Dendritic cell treated with granulocyte-macrophage colony-stimulating factor and Interleukin-4, amounts not matched to agents 40 ng/mL and 50 ng/mL, for 4 days (primary cell): ENCODE measurements around the gene TRA2A.

ENCODE experiments used
- H3K27ac Mint-ChIP-seq: one replicate; pipeline ENCODE4 v1.8.0; 2022; ENCODE audit warnings: mild to moderate bottlenecking, mixed read lengths
- H3K27me3 Mint-ChIP-seq: one replicate; pipeline ENCODE4 v1.8.0; 2022; ENCODE audit warnings: mild to moderate bottlenecking, mixed read lengths
- H3K36me3 Mint-ChIP-seq: one replicate; pipeline ENCODE4 v1.8.0; 2022; ENCODE audit warnings: low read depth, mixed read lengths
- H3K4me1 Mint-ChIP-seq: one replicate; pipeline ENCODE4 v1.8.0; 2022; ENCODE audit warnings: low read depth, mixed read lengths
- H3K4me3 Mint-ChIP-seq: one replicate; pipeline ENCODE4 v1.8.0; 2022; ENCODE audit warnings: mild to moderate bottlenecking, moderate library complexity, mixed read lengths
- H3K9me3 Mint-ChIP-seq: one replicate; pipeline ENCODE4 v1.8.0; 2022; ENCODE audit warnings: mixed read lengths
- intact Hi-C: fragments of 100-400 bp; cut with micrococcal nuclease; formaldehyde crosslinking; loops from one replicate; pipeline ENCODE4 v1.15.0; 2022

The TRA2A gene

DNA sequence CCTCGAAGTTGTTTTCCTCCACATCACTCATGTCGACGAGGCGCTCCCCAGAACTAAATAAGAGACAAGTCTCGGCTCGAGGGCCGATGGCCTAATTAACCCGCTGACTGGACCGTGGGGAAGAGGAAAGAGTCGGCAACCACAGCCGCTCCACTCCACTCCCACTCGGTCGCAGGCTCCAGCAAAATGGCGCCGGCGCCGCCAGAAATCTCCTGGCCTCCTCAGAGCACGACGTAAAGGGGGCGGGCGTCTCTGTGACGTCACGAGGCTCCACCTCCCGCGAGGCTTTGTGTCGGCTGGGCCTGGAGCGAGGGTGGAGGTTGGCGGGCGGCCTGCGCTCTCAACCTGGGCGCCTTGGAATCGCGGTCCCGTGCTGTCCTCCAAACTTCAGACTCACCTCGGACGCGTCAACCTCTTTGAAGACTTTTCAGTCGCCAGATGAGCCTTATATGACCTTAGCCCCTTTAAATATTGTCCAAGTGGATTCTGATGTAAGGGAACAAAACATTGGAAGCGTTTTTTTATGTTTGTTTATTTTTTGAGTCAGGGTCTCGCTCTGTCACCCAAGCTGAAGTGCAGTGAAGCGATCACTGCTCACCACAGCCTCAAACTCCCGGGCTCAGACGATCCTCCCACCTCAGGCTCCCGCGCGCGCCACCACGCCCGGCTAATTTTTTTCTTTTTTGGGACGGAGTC, at the start of gene TRA2A:
Gene TRA2A, minus strand, starts transcription at position 188 of the 696 bp plus-strand sequence. Its CDS starts 157 bp downstream, at position 31.
- H3K27ac Mint-ChIP-seq = peak within 1 kb of the TSS; percentile 97
- intact Hi-C loops = loop anchor here (2.0 to 10.0 kb wide), 5 partner anchors 55 to 1650 kb away; partner anchors contain the start of genes CCDC126 and NUP42
- H3K4me3 Mint-ChIP-seq = peak within 1 kb of the TSS; percentile 99
- peaks cover 38% of the 10 kb centered on the region for H3K4me1 Mint-ChIP-seq
- no peaks in the 10 kb centered on the region for H3K9me3 Mint-ChIP-seq
- H3K36me3 Mint-ChIP-seq = peaks cover 23% of the 10 kb centered on the region
- H3K27me3 Mint-ChIP-seq = no peaks in the 10 kb centered on the region

GRCh38 chr7:23570592-23571200, 38.9 kb upstream of the TRA2A start:
- H3K27me3 Mint-ChIP-seq = peaks cover 3% of the 10 kb centered on the region
- no peaks in the 10 kb centered on the region for H3K4me1 Mint-ChIP-seq
- no peaks in the 10 kb centered on the region for H3K36me3 Mint-ChIP-seq
- H3K4me3 Mint-ChIP-seq = no peak overlapping the region
- H3K27ac Mint-ChIP-seq = no peak overlapping the region
- no peaks in the 10 kb centered on the region for H3K9me3 Mint-ChIP-seq
- intact Hi-C loops = loop anchor here (1.0 to 2.0 kb wide), 2 partner anchors 142 to 1094 kb away; no protein-coding TSS in a partner anchor

GRCh38 chr7:23558303-23558702, 26.5 kb upstream of the TRA2A start:
- Mint-ChIP-seq H3K36me3 (no peaks in the 10 kb centered on the region), H3K4me3 (no peak overlapping the region), H3K9me3 (no peaks in the 10 kb centered on the region), H3K4me1 (no peaks in the 10 kb centered on the region), H3K27me3 (peaks cover 11% of the 10 kb centered on the region), H3K27ac (no peak overlapping the region)
- intact Hi-C loops = no loop called here

GRCh38 chr7:23547662-23548061, 15.9 kb upstream of the TRA2A start:
- Mint-ChIP-seq H3K4me1 (peaks cover 14% of the 10 kb centered on the region), H3K9me3 (no peaks in the 10 kb centered on the region), H3K27me3 (peaks cover 3% of the 10 kb centered on the region), H3K27ac (no peak overlapping the region), H3K36me3 (no peaks in the 10 kb centered on the region), H3K4me3 (no peak overlapping the region)
- intact Hi-C loops = loop anchor here (1.0 kb wide), 1 partner anchor 165 kb away; no protein-coding TSS in a partner anchor

- intact Hi-C loops = loop anchor here (1.0 kb wide), 1 partner anchor 165 kb away; no protein-coding TSS in a partner anchor
- Mint-ChIP-seq H3K27ac (no peak overlapping the region), H3K36me3 (no peaks in the 10 kb centered on the region), H3K4me3 (no peak overlapping the region), H3K9me3 (no peaks in the 10 kb centered on the region), H3K27me3 (peaks cover 3% of the 10 kb centered on the region), H3K4me1 (peaks cover 14% of the 10 kb centered on the region)
Measured at GRCh38 chr7:23546897-23547572, 15.3 kb upstream of the TRA2A start.

DNA sequence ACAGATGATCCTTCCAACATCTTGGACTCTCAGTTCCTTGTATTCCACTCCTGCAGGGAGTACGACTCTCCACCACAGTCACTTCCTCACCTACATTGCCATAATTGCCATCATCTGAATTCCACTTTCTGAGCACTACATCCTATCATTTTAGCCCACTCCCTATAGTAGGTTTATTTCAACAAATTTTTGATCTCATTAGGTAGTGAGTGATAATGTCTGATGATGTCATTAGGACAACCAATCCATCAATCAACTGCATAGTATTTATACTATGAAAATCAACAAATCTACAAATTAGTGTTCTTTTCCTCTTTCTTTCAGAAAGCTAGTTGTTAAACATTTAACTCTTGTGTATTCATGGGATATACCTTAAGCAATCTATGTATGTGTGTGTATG, 13.7 kb upstream of the TRA2A start:
- peaks cover 3% of the 10 kb centered on the region for H3K27me3 Mint-ChIP-seq
- no peak overlapping the region for H3K27ac Mint-ChIP-seq
- intact Hi-C loops = no loop called here
- no peak overlapping the region for H3K4me3 Mint-ChIP-seq
- peaks cover 14% of the 10 kb centered on the region for H3K4me1 Mint-ChIP-seq
- no peaks in the 10 kb centered on the region for H3K36me3 Mint-ChIP-seq
- no peaks in the 10 kb centered on the region for H3K9me3 Mint-ChIP-seq

GRCh38 chr7:23544913-23545354, 13.2 kb upstream of the TRA2A start:
- peaks cover 15% of the 10 kb centered on the region for H3K4me1 Mint-ChIP-seq

GRCh38 chr7:23542752-23543151, 11.0 kb upstream of the TRA2A start:
- no peak overlapping the region for H3K27ac Mint-ChIP-seq
- H3K9me3 Mint-ChIP-seq = no peaks in the 10 kb centered on the region
- intact Hi-C loops = no loop called here
- H3K36me3 Mint-ChIP-seq = no peaks in the 10 kb centered on the region
- H3K4me1 Mint-ChIP-seq = peaks cover 25% of the 10 kb centered on the region
- peaks cover under 1% of the 10 kb centered on the region for H3K27me3 Mint-ChIP-seq
- no peak overlapping the region for H3K4me3 Mint-ChIP-seq

More at GRCh38 chr7:23544913-23545354, 13.2 kb upstream of the TRA2A start:
- Mint-ChIP-seq H3K9me3 (no peaks in the 10 kb centered on the region), H3K4me3 (no peak overlapping the region), H3K27me3 (peaks cover 3% of the 10 kb centered on the region), H3K36me3 (no peaks in the 10 kb centered on the region), H3K27ac (no peak overlapping the region)
- intact Hi-C loops = no loop called here

DNA sequence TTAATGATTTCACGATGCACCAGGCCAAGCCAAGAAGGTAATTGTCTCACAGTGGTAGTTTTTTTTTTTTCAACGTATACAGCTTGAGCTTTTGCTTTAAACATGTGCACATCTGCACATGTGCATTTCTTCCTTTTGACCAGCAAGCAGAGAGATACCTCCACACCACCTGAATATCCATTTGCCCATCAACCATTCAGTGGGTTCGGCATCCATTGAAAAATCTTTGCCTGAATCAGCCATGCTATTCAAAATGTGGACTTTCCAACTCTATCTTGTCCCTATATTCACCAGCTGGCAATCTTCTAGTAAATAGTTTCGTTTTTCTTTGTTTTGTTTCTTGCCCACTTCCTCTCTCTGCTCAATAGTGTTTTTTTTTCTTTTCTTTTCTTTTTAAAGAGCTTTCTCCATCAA, 7.7 kb upstream of the TRA2A start:
- Mint-ChIP-seq H3K4me3 (no peak overlapping the region), H3K9me3 (no peaks in the 10 kb centered on the region), H3K27ac (no peak overlapping the region), H3K4me1 (peaks cover 13% of the 10 kb centered on the region), H3K27me3 (no peaks in the 10 kb centered on the region), H3K36me3 (no peaks in the 10 kb centered on the region)
- intact Hi-C loops = loop anchor here (10.0 kb wide), 1 partner anchor 265 kb away; no protein-coding TSS in a partner anchor

GRCh38 chr7:23538301-23538700, 6.5 kb upstream of the TRA2A start:
- intact Hi-C loops = loop anchor here (10.0 kb wide), 1 partner anchor 264 kb away; no protein-coding TSS in a partner anchor
- no peaks in the 10 kb centered on the region for H3K9me3 Mint-ChIP-seq
- no peak overlapping the region for H3K27ac Mint-ChIP-seq
- H3K36me3 Mint-ChIP-seq = no peaks in the 10 kb centered on the region
- H3K27me3 Mint-ChIP-seq = no peaks in the 10 kb centered on the region
- peaks cover 10% of the 10 kb centered on the region for H3K4me1 Mint-ChIP-seq
- H3K4me3 Mint-ChIP-seq = no peak overlapping the region

DNA sequence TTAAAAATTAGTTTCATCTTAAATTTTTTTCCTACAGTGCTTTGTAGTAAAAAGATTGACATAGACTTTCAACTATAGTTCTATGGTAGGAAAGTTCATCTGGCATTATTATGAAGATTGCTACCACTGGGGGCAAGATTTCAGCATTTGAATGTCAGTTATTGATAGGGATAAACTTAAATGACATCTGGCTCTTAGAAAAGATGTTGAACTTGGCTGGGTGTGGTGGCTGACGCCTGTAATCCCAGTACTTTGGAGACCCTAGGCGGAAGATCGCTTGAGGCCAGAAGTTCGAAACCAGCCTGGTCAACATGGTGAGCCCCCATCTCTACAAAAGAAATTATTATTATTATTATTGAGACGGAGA, 1.4 kb upstream of the TRA2A start:
- Mint-ChIP-seq H3K36me3 (peaks cover 23% of the 10 kb centered on the region), H3K9me3 (no peaks in the 10 kb centered on the region), H3K27ac (peak overlapping the region; percentile 97), H3K27me3 (no peaks in the 10 kb centered on the region), H3K4me1 (peaks cover 28% of the 10 kb centered on the region), H3K4me3 (no peak overlapping the region)
- intact Hi-C loops = loop anchor here (5.0 to 10.0 kb wide), 4 partner anchors 56 to 1649 kb away; partner anchors contain the start of gene NUP42

- intact Hi-C loops = loop anchor here (5.0 to 10.0 kb wide), 4 partner anchors 55 to 1650 kb away; partner anchors contain the start of gene NUP42
- H3K27me3 Mint-ChIP-seq = no peaks in the 10 kb centered on the region
- H3K36me3 Mint-ChIP-seq = peaks cover 23% of the 10 kb centered on the region
- no peaks in the 10 kb centered on the region for H3K9me3 Mint-ChIP-seq
- peaks cover 31% of the 10 kb centered on the region for H3K4me1 Mint-ChIP-seq
- peak overlapping the region; percentile 99 for H3K4me3 Mint-ChIP-seq
- peak overlapping the region; percentile 97 for H3K27ac Mint-ChIP-seq
Measured at GRCh38 chr7:23532490-23533237, 883 bp upstream of the TRA2A start.

DNA sequence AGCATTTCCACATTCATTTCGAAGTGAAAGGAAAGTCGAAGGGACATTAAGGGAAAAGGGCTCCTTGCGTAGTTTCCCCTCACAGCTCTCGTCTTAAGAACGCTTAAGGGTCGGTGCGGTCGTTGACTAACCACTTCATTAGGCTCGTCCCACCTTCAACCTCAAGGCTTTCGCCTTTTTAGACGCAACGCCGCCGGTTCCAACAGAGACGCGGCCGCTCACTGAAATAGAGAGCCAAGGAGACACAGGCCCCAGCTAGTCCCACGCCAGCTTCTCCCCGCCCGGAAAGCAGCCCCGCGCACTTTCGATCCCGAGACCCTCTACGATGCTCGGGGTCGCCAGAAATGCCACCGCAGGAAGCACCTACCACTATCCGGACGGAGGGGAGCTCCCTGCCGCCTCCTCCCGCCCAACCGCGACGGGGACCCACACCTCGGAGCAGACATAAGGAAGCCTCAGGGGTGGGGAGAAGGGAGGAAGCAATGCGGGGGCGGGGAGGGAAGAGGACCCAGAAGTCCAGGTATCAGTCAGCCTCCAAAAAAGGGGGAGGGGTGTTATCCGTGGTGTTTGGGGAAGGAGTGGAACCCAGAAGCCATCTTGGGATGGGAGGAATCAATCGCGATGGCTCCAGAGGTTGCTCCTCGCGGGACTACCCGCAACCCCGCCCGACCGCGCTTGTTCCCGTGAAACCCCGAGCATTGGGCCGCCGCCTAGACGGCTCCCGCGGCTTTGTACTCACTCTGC, 559 bp downstream of the TRA2A start:
- Mint-ChIP-seq H3K27ac (peak overlapping the region; percentile 97), H3K4me3 (peak overlapping the region; percentile 99), H3K27me3 (no peaks in the 10 kb centered on the region), H3K36me3 (peaks cover 23% of the 10 kb centered on the region), H3K4me1 (peaks cover 40% of the 10 kb centered on the region), H3K9me3 (no peaks in the 10 kb centered on the region)
- intact Hi-C loops = loop anchor here (2.0 to 10.0 kb wide), 5 partner anchors 54 to 1651 kb away; partner anchors contain the start of genes CCDC126 and NUP42
